Measurements from ENCODE around the gene ATP2B1. TPM values are rescaled to one million over a fixed set of nuclear protein-coding genes. Genes with fewer than 3 reads are reported as not detected.

ATP2B1 gene
- 24.6 and 33.6 TPM in 2 replicates for total RNA-seq

GRCh38 chr12:89708565-89709156 is at the start of gene ATP2B1:
Gene ATP2B1 (minus strand): TSS chr12:89708838. CDS start chr12:89655886, 52,952 bp downstream.

Other genes starting within 250 kb of the ATP2B1 start
- gene GALNT4, start 184.0 kb downstream of the ATP2B1 start, total RNA-seq, result 8.0 and 8.5 TPM in 2 replicates
- gene POC1B, start 182.8 kb downstream of the ATP2B1 start, total RNA-seq, result 7.1 and 8.7 TPM in 2 replicates